SK-N-SH (cell line): ENCODE results near the gene NDUFB6.

Source experiments
- EZH2phosphoT487 ChIP-seq: fragments of 200-600 bp; sonication (generic); IDR thresholded peaks from 2 replicates; pipeline ENCODE4 v1.6.1; 2017; ENCODE audit warnings: low read depth, mixed run types, mild to moderate bottlenecking, antibody characterized with exemption, moderate library complexity, borderline replicate concordance
- FOXJ3 ChIP-seq: sonication (generic); formaldehyde crosslinking; IDR thresholded peaks from 2 replicates; pipeline ENCODE4 v1.5.1; 2020; ENCODE audit warnings: mild to moderate bottlenecking, missing genetic modification reagents
- JUND ChIP-seq: IDR thresholded peaks from 2 replicates; pipeline ENCODE4 v1.4.0; 2012
- MXI1 ChIP-seq: IDR thresholded peaks from 2 replicates; pipeline ENCODE4 v1.6.1; 2012; ENCODE audit warnings: mild to moderate bottlenecking, low read depth, low read length, improper control_type of control experiment
- NFIC ChIP-seq: IDR thresholded peaks from 2 replicates; pipeline ENCODE4 v1.4.0; 2012; ENCODE audit warnings: borderline replicate concordance
- POLR2AphosphoS5 ChIP-seq: IDR thresholded peaks from 2 replicates; pipeline ENCODE4 v1.6.1; 2012; ENCODE audit warnings: low read depth, low read length
- RAD21 ChIP-seq: IDR thresholded peaks from 2 replicates; pipeline ENCODE4 v1.6.1; 2012; ENCODE audit warnings: mild to moderate bottlenecking, low read length
- SIN3A ChIP-seq: IDR thresholded peaks from 2 replicates; pipeline ENCODE4 v1.6.1; 2012; ENCODE audit warnings: low read depth, mild to moderate bottlenecking, low read length, moderate library complexity, borderline replicate concordance
- SMC3 ChIP-seq: IDR thresholded peaks from 2 replicates; pipeline ENCODE4 v1.6.1; 2012; ENCODE audit warnings: low read depth, low read length, improper control_type of control experiment
- TF ChIP-seq, protein P1 (sequence below): fragments of 200-600 bp; sonication (generic); IDR thresholded peaks from 2 replicates; pipeline ENCODE4 v1.6.1; 2017; ENCODE audit warnings: antibody characterized with exemption, mild to moderate bottlenecking, moderate library complexity
- TF ChIP-seq, protein P2 (sequence below): IDR thresholded peaks from 2 replicates; pipeline ENCODE4 v1.6.1; 2012; ENCODE audit warnings: mild to moderate bottlenecking, low read depth, low read length, moderate library complexity

DNA sequence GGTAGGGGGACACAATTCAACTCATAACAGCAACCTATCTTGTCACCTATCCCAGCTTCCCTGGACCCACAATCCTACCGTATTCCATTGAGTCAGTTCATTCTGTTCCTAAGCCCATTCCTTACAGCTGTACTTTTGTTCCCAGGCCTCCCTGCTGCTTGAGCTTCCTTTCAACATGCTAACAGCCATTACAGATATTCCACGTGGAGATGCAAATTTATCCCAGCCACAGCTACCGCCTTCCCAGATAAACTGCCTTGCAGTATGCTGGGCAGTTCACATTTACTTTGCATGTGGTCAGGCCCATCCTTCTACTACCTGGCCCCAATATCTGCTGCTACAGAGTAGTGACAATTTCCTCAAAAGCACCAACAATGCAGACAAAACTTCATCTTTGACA is 70.0 kb downstream of the NDUFB6 start:
- TF ChIP-seq JUND (no peak), POLR2AphosphoS5 (no peak), NFIC (no peak), FOXJ3 (CRISPR knock-in tag) (no peak), RAD21 (no peak), SIN3A (no peak), EZH2phosphoT487 (no peak), MXI1 (no peak), SMC3 (no peak)
- TF ChIP-seq, protein P1, sequence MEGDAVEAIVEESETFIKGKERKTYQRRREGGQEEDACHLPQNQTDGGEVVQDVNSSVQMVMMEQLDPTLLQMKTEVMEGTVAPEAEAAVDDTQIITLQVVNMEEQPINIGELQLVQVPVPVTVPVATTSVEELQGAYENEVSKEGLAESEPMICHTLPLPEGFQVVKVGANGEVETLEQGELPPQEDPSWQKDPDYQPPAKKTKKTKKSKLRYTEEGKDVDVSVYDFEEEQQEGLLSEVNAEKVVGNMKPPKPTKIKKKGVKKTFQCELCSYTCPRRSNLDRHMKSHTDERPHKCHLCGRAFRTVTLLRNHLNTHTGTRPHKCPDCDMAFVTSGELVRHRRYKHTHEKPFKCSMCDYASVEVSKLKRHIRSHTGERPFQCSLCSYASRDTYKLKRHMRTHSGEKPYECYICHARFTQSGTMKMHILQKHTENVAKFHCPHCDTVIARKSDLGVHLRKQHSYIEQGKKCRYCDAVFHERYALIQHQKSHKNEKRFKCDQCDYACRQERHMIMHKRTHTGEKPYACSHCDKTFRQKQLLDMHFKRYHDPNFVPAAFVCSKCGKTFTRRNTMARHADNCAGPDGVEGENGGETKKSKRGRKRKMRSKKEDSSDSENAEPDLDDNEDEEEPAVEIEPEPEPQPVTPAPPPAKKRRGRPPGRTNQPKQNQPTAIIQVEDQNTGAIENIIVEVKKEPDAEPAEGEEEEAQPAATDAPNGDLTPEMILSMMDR, result no peak
- TF ChIP-seq, protein P2, sequence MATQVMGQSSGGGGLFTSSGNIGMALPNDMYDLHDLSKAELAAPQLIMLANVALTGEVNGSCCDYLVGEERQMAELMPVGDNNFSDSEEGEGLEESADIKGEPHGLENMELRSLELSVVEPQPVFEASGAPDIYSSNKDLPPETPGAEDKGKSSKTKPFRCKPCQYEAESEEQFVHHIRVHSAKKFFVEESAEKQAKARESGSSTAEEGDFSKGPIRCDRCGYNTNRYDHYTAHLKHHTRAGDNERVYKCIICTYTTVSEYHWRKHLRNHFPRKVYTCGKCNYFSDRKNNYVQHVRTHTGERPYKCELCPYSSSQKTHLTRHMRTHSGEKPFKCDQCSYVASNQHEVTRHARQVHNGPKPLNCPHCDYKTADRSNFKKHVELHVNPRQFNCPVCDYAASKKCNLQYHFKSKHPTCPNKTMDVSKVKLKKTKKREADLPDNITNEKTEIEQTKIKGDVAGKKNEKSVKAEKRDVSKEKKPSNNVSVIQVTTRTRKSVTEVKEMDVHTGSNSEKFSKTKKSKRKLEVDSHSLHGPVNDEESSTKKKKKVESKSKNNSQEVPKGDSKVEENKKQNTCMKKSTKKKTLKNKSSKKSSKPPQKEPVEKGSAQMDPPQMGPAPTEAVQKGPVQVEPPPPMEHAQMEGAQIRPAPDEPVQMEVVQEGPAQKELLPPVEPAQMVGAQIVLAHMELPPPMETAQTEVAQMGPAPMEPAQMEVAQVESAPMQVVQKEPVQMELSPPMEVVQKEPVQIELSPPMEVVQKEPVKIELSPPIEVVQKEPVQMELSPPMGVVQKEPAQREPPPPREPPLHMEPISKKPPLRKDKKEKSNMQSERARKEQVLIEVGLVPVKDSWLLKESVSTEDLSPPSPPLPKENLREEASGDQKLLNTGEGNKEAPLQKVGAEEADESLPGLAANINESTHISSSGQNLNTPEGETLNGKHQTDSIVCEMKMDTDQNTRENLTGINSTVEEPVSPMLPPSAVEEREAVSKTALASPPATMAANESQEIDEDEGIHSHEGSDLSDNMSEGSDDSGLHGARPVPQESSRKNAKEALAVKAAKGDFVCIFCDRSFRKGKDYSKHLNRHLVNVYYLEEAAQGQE, result no peak
